HL-60 (cell line): ENCODE measurements around the gene ITGB5.

Experiments
- DNase-seq, 2 experiments: peaks; one replicate each; pipeline ENCODE4 v3.0.0-alpha.2; 2010 to 2020; ENCODE audit warnings: low read depth in 1 of 2, low spot score in 1 of 2
- H3K27ac ChIP-seq: fragments of 250-450 bp; sonication (Bioruptor Pico); replicated peaks from 2 replicates; pipeline ENCODE4 v1.5.1; 2020; ENCODE audit warnings: mild to moderate bottlenecking, moderate library complexity
- H3K27me3 ChIP-seq: fragments of 250-450 bp; sonication (Bioruptor Pico); 2 replicates; pipeline ENCODE4 v1.5.1; 2021; ENCODE audit warnings: mild to moderate bottlenecking, moderate library complexity; ENCODE audit not compliant: insufficient read depth, poor library complexity, severe bottlenecking
- H3K4me3 ChIP-seq: replicated peaks from 2 replicates; pipeline ENCODE4 v1.5.1; 2011; ENCODE audit warnings: mild to moderate bottlenecking, control low read depth, low read length; ENCODE audit not compliant: insufficient read depth
- GABPA ChIP-seq: IDR thresholded peaks from 2 replicates; pipeline ENCODE4 v1.6.1; 2012; ENCODE audit warnings: low read depth
- POLR2AphosphoS5 ChIP-seq: IDR thresholded peaks from 2 replicates; pipeline ENCODE4 v1.6.1; 2012; ENCODE audit warnings: low read depth
- SPI1 ChIP-seq: IDR thresholded peaks from 2 replicates; pipeline ENCODE4 v1.6.1; 2012; ENCODE audit warnings: low read depth, mild to moderate bottlenecking, borderline replicate concordance
- TF ChIP-seq, protein P1 (sequence below): IDR thresholded peaks from 2 replicates; pipeline ENCODE4 v1.6.1; 2012; ENCODE audit warnings: low read depth; ENCODE audit not compliant: insufficient replicate concordance
- TF ChIP-seq, protein P2 (sequence below): IDR thresholded peaks from one replicate; pipeline ENCODE4 v1.5.1; 2011; ENCODE audit warnings: low read length, control low read depth, inconsistent platforms; ENCODE audit not compliant: insufficient read depth

The ITGB5 gene

DNA sequence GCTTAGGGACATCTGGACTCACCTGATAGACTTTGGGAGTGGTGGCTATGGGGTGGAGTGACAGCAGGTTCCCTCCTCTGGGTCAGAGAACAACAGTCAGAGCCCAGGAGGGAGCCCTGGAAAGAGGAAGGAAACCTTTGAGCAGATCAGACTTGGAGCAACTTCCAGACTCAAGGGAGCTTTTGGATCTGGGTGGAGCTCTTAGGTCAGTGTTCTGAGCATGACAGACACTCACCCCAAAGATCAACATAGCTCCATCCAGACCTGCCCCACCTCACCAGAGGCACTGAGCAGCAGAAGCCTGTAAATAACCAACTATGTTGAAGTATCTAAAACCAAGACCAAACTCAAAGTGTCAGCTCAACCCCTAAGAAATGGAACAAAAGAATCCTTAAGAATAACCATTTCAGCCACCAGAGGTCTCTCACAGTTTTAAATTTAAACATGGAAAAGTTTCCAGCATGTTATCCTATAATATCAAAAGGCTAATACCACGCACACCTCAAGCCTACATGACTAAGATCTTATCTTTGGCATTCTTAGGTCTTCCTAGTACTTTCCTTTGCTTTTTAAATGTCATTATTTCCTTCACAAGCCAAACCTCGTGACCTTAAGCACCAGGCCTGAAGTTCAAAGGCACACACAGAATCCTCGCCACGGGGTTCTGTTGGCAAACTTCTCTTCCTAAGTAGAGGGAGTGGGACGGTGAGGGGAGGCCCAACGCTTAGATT, 100.5 kb downstream of the ITGB5 start:
- DNase-seq, result no peak
- Histone ChIP-seq H3K27ac (no peak overlapping the region), H3K27me3 (no peaks in the 10 kb centered on the region), H3K4me3 (no peak overlapping the region)
- TF ChIP-seq, protein P1, sequence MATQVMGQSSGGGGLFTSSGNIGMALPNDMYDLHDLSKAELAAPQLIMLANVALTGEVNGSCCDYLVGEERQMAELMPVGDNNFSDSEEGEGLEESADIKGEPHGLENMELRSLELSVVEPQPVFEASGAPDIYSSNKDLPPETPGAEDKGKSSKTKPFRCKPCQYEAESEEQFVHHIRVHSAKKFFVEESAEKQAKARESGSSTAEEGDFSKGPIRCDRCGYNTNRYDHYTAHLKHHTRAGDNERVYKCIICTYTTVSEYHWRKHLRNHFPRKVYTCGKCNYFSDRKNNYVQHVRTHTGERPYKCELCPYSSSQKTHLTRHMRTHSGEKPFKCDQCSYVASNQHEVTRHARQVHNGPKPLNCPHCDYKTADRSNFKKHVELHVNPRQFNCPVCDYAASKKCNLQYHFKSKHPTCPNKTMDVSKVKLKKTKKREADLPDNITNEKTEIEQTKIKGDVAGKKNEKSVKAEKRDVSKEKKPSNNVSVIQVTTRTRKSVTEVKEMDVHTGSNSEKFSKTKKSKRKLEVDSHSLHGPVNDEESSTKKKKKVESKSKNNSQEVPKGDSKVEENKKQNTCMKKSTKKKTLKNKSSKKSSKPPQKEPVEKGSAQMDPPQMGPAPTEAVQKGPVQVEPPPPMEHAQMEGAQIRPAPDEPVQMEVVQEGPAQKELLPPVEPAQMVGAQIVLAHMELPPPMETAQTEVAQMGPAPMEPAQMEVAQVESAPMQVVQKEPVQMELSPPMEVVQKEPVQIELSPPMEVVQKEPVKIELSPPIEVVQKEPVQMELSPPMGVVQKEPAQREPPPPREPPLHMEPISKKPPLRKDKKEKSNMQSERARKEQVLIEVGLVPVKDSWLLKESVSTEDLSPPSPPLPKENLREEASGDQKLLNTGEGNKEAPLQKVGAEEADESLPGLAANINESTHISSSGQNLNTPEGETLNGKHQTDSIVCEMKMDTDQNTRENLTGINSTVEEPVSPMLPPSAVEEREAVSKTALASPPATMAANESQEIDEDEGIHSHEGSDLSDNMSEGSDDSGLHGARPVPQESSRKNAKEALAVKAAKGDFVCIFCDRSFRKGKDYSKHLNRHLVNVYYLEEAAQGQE, result no peak
- TF ChIP-seq, protein P2, sequence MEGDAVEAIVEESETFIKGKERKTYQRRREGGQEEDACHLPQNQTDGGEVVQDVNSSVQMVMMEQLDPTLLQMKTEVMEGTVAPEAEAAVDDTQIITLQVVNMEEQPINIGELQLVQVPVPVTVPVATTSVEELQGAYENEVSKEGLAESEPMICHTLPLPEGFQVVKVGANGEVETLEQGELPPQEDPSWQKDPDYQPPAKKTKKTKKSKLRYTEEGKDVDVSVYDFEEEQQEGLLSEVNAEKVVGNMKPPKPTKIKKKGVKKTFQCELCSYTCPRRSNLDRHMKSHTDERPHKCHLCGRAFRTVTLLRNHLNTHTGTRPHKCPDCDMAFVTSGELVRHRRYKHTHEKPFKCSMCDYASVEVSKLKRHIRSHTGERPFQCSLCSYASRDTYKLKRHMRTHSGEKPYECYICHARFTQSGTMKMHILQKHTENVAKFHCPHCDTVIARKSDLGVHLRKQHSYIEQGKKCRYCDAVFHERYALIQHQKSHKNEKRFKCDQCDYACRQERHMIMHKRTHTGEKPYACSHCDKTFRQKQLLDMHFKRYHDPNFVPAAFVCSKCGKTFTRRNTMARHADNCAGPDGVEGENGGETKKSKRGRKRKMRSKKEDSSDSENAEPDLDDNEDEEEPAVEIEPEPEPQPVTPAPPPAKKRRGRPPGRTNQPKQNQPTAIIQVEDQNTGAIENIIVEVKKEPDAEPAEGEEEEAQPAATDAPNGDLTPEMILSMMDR, result no peak
- TF ChIP-seq POLR2AphosphoS5 (no peak), GABPA (no peak), SPI1 (no peak)

DNA sequence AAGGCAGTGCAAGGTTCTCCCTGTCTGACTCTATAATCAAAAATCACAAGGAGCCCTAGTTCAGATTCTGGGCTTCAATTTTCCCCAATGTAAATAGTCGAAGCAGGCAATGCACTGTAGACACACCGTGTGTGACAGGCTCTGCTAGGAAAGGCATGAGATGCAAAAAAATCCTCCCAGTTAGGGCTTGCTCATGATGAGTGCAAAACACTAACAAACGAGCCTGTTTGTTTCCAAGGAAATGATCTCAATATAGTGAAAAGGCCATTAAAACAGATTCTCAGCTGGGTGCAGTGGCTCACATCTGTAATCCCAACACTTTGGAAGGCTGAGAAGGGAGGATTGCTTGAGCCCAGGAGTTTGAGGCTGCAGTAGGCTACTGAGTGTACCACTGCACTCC, 101.2 kb downstream of the ITGB5 start:
- TF ChIP-seq, protein P1, result no peak
- TF ChIP-seq SPI1, result no peak
- TF ChIP-seq POLR2AphosphoS5, result no peak
- TF ChIP-seq, protein P2, result no peak
- TF ChIP-seq GABPA, result no peak
- Histone ChIP-seq H3K27me3 (no peaks in the 10 kb centered on the region), H3K27ac (no peak overlapping the region), H3K4me3 (no peak overlapping the region)
- no peak for DNase-seq

DNA sequence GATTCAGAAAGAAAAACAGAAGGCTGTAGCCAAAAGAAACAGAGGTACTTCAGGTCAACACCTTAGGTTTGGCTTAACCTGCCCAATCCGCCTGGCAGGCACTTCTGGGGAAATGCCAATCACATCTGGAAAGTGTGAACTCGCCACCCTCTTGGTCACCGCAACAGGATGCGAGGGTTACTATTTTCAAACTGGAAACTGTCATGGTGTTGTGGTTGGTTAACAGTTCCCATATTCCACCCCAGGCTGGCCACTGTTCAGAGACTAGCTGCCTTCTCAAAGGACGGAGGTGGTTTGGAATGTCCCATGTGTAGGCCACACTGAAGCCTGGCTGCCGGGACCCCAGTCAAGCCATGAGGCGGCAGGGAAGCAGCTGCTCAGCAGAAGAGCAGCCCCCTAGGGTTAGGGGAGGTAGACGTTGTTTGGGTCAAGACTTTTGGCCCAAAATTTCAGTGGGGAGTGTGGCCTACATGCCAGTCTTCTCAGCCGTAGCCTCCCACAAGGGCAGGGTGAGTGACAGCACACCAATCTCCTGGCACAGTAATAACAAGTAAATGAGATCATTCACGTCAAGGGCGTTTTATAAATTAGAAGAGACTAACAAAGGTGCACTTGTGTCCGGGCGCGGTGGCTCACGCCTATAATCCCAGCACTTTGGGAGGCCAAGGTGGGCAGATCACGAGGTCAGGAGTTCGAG, 102.3 kb downstream of the ITGB5 start:
- Histone ChIP-seq H3K4me3 (no peak overlapping the region), H3K27ac (no peak overlapping the region), H3K27me3 (no peaks in the 10 kb centered on the region)
- DNase-seq, result no peak
- TF ChIP-seq, protein P1, result no peak
- TF ChIP-seq, protein P2, result no peak
- TF ChIP-seq GABPA, result no peak
- no peak for TF ChIP-seq SPI1
- TF ChIP-seq POLR2AphosphoS5, result no peak
